GM21367 (cell line): ENCODE measurements around the gene CLDN15.
"Not testable (repeated sequence)": the region's sequence is repeated elsewhere in the genome, so short reads cannot be mapped to it uniquely, and the experiment has no call there.

Experiments
- ATAC-seq: cut with Tn5 transposase; IDR thresholded peaks from one replicate; pipeline ENCODE4 v1.9.1; 2021; ENCODE audit not compliant: unreplicated experiment

Gene CLDN15

GRCh38 chr7:101237206-101238067 is at the start of gene CLDN15:
Gene CLDN15, minus strand, starts transcription at chr7:101237802. Its CDS starts 221 bp downstream, at chr7:101237581.
- ATAC-seq, result no peak

- no peak for ATAC-seq
These were observed 49.4 kb upstream of the CLDN15 start for GRCh38 chr7:101287032-101287431.

DNA sequence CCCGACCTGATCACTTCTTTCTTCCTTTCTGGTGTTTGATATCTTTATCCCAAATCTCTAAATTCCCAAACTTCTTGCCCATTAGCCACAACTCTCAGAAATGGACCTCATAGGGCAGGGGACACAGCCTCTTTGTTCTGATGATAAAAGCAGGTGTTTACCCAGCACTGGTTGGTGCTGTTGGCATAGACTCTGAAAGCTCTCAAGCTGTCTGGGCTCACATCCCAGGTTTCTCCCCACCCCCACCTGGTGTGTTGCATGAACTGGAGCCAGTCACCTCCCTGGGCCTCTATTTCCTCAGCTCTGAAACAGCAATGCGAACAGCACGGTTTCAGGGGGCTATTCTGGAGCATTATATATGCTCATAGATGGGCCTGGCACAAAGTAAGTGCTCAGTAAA is 48.3 kb upstream of the CLDN15 start:
- not testable (repeated sequence) for ATAC-seq

DNA sequence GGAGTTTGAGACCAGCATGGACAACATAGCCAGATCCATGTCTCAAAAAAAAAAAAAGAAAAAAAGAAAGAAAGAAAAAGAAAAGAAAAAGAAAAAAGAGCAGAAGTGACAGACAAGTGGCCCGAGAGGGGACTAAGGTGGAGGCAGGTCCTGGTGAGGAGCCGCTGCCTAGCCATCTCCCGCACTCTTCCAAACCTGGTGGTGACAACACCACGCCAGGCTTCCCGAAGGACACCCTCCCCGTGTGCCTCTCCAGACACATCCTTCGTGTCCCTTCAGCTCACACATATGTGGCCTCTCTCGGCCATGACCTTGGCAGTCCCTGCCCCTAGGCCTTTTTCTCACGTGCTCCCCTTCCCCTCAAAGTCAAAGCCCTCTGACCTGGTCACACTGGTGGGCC is 47.6 kb upstream of the CLDN15 start:
- ATAC-seq, result no peak

- not testable (repeated sequence) for ATAC-seq
These were observed 43.3 kb upstream of the CLDN15 start for GRCh38 chr7:101280912-101281311.

DNA sequence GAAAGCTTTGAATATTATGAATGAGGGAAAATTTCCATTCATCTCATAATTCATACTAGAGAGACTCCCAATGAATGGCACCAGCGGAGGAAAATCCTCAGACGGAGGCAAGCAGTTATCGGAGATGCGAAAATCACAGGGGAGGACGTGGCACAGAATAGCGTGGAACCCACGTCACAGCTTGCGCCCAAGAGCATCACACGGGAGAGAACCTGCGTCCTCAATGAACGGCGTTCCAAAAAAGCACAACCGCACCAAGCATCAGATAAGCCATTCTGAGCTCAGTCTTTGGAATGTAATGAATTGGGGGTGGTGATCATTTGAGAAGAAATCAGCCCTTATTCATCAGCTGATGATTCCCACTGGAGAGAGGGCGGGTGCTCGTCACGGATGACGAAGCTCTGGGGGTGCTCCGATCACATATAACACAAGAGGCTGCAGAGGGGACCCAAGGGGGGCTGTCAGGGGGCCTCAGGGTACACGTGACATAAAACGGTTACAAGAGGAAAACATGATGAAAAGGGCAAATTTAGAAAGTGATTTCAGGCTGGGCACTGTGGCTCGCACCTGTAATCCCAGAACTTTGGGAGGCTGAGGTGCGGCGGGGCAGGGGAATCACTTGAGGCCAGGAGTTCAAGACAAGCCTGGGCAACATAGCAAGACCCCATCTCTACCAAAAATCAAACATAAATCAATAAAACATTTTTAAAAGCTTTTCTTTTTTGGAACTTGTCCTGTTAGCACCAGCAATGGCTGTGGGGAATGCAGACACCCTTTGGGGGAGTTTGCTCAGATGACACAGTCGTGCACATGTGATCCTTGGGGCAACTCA is 41.1 kb upstream of the CLDN15 start:
- ATAC-seq, result no peak

- ATAC-seq, result no peak
These were observed 39.6 kb upstream of the CLDN15 start for GRCh38 chr7:101277155-101277554.

DNA sequence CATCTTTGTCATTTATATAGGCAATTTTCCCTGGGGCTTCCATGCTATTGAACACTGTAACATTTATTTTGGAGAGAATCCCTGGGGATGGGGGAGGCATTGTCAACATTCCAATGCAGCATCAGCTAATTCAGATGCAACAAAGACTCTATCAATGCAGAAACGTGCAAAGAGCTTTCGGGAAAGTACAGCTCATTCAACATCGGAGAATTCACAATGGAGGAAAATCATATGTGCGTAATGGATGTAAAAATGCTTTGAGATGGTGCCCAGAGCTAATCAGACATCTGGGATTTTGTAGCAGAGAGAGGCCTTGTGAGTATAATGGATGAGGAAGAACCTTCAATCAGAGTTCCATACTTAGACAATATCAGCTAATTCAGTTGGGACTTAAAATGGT is 35.6 kb upstream of the CLDN15 start:
- no peak for ATAC-seq

- ATAC-seq, result no peak
These were observed 33.4 kb upstream of the CLDN15 start for GRCh38 chr7:101271021-101271420.

DNA sequence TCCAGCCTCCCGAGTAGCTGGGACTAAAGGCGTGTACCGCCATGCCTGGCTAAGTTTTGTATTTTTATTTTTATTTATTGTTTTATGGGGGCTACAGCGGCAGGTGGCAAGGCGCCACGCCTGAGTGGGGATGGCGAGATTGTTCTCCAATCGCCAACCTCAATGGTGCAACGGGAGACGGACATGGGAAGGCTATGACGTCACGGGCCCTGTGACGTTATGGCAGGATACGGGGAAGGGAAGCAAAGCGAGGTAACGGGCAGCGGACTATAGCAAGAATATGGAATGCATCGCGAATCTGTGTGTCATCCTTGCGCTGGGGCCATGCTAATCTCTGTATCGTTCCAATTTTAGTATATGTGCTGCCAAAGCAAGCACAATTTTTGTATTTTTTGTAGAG is 32.1 kb upstream of the CLDN15 start:
- no peak for ATAC-seq

- no peak for ATAC-seq
These were observed 28.3 kb upstream of the CLDN15 start for GRCh38 chr7:101265622-101266516.

GRCh38 chr7:101264102-101264706 is 26.6 kb upstream of the CLDN15 start:
- not testable (repeated sequence) for ATAC-seq

DNA sequence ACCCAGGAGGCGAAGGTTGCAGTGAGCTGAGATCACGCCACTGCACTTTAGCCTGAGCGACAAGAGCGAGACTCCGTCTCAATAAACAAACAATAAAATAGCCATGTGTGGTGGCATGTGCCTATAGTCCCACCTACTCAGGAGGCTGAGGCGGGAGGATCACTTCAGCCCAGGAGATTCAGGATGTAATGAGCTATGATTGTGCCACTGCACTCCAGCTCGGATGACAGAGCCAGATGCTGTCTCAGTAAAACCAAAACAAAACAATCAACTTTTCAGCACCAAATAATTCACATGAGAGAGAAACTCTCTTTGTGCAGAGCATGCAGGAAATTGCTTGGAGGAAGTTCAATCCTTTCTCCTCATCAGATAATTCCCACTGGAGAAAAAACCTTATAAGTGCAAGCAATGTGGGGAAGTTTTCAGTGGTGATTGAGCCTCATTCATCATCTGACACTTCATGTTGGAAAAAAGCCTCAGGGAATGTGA is 20.7 kb upstream of the CLDN15 start:
- no peak for ATAC-seq

DNA sequence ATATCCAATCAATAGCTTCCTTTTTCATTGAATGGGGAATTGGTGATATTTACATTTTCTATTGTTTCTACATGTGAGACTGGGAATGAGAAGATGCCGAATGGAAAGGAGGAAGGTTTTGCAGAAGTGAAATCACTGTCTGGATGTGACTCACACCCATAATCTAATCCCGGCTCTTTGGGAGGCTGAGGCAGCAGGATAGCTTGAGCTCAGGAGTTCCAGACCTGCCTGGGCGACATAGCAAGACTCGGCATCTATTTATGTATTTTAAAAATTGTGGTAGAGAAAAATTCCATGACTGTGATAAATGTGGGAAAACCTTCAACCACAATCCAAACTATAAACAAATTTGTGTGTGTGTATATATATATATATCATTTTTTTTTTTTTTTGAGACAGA is 18.2 kb upstream of the CLDN15 start:
- ATAC-seq, result no peak

GRCh38 chr7:101253199-101253598 is 15.6 kb upstream of the CLDN15 start:
- ATAC-seq, result not testable (repeated sequence)

GRCh38 chr7:101251871-101252659 is 14.5 kb upstream of the CLDN15 start:
- peak; percentile 98 for ATAC-seq

DNA sequence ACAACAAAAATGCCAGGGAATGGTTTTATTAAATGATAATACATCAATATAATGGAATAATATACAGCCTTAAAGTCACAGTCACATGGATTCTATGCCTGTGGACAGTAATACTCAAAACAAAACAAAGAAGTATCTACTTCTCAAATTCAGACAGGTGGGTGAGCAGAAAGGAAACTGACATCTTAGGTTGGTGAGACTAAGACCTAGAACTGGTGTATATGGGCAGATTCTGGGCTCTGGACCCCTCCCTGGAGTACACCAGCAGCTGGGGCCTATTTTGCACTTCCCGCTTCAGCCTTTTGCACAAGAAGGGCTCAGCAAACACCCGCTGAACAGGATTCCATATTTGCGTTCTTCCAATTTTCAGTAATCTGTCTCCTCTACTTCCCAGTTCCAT is 12.7 kb upstream of the CLDN15 start:
- ATAC-seq, result no peak

DNA sequence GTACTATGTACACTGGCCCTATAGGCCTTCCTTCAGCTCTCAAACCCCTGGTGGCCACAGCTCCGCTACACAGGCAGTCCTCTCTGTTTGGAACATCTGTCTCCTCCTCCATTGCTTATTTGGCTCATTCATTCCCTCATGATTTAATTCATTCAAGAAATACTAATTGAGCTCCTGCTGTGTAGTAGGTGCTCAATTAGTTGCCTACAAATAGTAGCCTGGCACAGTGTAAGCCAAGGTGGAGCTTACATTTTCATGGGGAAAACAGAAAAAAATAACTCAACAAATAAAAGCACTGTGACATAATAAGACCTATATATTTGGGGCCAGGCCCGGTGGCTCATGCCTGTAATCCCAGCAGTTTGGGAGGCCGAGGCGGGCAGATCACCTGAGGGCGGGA is 10.7 kb upstream of the CLDN15 start:
- no peak for ATAC-seq

GRCh38 chr7:101245147-101245668 is 7.6 kb upstream of the CLDN15 start:
- no peak for ATAC-seq
